Lung (tissue), 12 donors: Measurements from ENCODE around the gene ASPSCR1. TPM values are rescaled to one million over a fixed set of nuclear protein-coding genes. Genes with fewer than 3 reads are reported as not detected.

ENCODE experiments used
- ATAC-seq: fragments of 200-7000 bp; cut with Tn5 transposase; one replicate; pipeline ENCODE4 v1.9.1; 2020; ENCODE audit warnings: moderate number of reproducible peaks; ENCODE audit not compliant: insufficient read depth, low FRiP score
- DNase-seq, 3 donors: peaks; one replicate each; pipeline ENCODE4 v3.0.0-alpha.2; 2013 to 2017
- H3K27ac ChIP-seq, 2 donors: one replicate each; pipeline ENCODE4 v1.5.1; 2013; ENCODE audit warnings: mild to moderate bottlenecking in 2 of 2, moderate library complexity in 2 of 2, control low read depth in 1 of 2, inconsistent platforms in 1 of 2, low read depth in 1 of 2, low read length in 1 of 2
- H3K27me3 ChIP-seq, 3 donors: one replicate each; pipeline ENCODE4 v1.5.1; 2013; ENCODE audit warnings: low read length in 2 of 3; ENCODE audit not compliant: control insufficient read depth in 3 of 3, insufficient read depth in 3 of 3
- H3K36me3 ChIP-seq, 4 donors: one replicate each; pipeline ENCODE4 v1.5.1; 2013; ENCODE audit warnings: low read length in 4 of 4, mild to moderate bottlenecking in 1 of 4, moderate library complexity in 1 of 4; ENCODE audit not compliant: control insufficient read depth in 4 of 4, insufficient read depth in 4 of 4
- H3K4me1 ChIP-seq, 5 donors: one replicate each; pipeline ENCODE4 v1.5.1; 2013; ENCODE audit warnings: low read length in 5 of 5, mild to moderate bottlenecking in 2 of 5, moderate library complexity in 1 of 5; ENCODE audit not compliant: control insufficient read depth in 5 of 5, insufficient read depth in 5 of 5
- H3K4me3 ChIP-seq: one replicate; pipeline ENCODE4 v1.5.1; 2013; ENCODE audit warnings: mild to moderate bottlenecking, control low read depth, moderate library complexity
- H3K9ac ChIP-seq, 2 donors: one replicate each; pipeline ENCODE4 v1.5.1; 2013; ENCODE audit warnings: low read length in 2 of 2, control low read depth in 1 of 2; ENCODE audit not compliant: insufficient read depth in 1 of 2
- H3K9me3 ChIP-seq, 4 donors: one replicate each; pipeline ENCODE4 v1.5.1; 2013; ENCODE audit warnings: low read length in 3 of 4, mild to moderate bottlenecking in 1 of 4, moderate library complexity in 1 of 4; ENCODE audit not compliant: control insufficient read depth in 4 of 4, insufficient read depth in 3 of 4
- WGBS, 2 donors: extraction: QIAGEN DNeasy Blood & Tissue Kit; methylation state at CpG; one replicate each; pipeline ENCODE4 v1.1.7; 2013; 5-methylcytosine and 5-hydroxymethylcytosine counted together
- polyA plus RNA-seq, 2 donors: library from polyadenylated mRNA; stranded (reverse); fragments of 200-250 nt; gene quantifications; one replicate each; pipeline ENCODE4 v1.2.1, GENCODE V29; 2013
- total RNA-seq, 2 donors: library from RNA; depleted of rRNA in 1 of 2; stranded (reverse); fragments of >200 nt in 1 of 2; gene quantifications; one replicate each; pipeline ENCODE4 v1.2.1, GENCODE V29; 2014 to 2021
- TF ChIP-seq, protein P1 (sequence below): IDR thresholded peaks from 2 replicates; pipeline ENCODE4 v1.5.1; 2012; ENCODE audit warnings: mild to moderate bottlenecking; ENCODE audit errors: control extremely low read depth, extremely low read depth
- donor health status: control.
- donor health status: control.
- donor health status: Bipolar disorder and iron deficiency.
- donor health status: healthy.
- donor health status: DM: yes; HTN: yes; CAD: no.

The ASPSCR1 gene
- total and polyA plus RNA-seq, 4 donors, result 22.9 to 68.6 (median 42.4) TPM

GRCh38 chr17:82021107-82021899 is 43.9 kb downstream of the ASPSCR1 start:
- DNase-seq, result peak; percentile 78 to 83 (median 83)

DNA sequence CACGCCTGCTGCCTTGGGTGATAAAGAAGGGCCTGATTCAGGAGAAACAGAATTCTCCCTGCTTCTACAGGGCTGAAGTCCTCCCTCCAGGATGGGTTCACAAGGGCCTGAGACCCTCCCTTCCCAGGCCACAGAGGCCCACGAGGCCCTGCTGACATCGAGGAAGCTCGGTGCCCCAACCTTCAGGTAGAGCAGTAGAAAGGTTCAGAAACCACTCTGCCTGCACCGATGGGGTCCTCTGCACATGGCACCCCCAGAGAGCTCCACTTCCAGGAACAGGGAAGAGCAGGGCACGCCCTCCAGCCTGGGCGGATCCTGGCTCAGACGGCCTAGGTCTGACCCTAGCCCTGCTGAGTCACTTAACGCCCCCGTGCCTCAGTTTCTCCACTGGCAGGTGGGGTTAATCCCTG is 44.5 kb downstream of the ASPSCR1 start:
- peak overlapping the region in 1 of 2 donors; percentile 51 for H3K9ac ChIP-seq
- H3K27ac ChIP-seq, result peak overlapping the region in 1 of 2 donors; percentile 84
- peaks cover 0 to 8% (median 0%) of the 10 kb centered on the region in 4 donors for H3K36me3 ChIP-seq
- no peaks in the 10 kb centered on the region for H3K27me3 ChIP-seq
- 6 to 10% methylated on average over 10 of the region's 10 CpGs for WGBS, 2 donors
- DNase-seq, result no peak
- H3K4me1 ChIP-seq, result peaks cover 0 to 23% (median 12%) of the 10 kb centered on the region in 5 donors
- H3K4me3 ChIP-seq, result peak overlapping the region; percentile 86
- no peak for ATAC-seq
- H3K9me3 ChIP-seq, result no peaks in the 10 kb centered on the region
- TF ChIP-seq, protein P1, sequence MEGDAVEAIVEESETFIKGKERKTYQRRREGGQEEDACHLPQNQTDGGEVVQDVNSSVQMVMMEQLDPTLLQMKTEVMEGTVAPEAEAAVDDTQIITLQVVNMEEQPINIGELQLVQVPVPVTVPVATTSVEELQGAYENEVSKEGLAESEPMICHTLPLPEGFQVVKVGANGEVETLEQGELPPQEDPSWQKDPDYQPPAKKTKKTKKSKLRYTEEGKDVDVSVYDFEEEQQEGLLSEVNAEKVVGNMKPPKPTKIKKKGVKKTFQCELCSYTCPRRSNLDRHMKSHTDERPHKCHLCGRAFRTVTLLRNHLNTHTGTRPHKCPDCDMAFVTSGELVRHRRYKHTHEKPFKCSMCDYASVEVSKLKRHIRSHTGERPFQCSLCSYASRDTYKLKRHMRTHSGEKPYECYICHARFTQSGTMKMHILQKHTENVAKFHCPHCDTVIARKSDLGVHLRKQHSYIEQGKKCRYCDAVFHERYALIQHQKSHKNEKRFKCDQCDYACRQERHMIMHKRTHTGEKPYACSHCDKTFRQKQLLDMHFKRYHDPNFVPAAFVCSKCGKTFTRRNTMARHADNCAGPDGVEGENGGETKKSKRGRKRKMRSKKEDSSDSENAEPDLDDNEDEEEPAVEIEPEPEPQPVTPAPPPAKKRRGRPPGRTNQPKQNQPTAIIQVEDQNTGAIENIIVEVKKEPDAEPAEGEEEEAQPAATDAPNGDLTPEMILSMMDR, result no peak

More at GRCh38 chr17:82021107-82021899, 43.9 kb downstream of the ASPSCR1 start:
- H3K4me3 ChIP-seq, result no peak overlapping the region
- H3K27me3 ChIP-seq, result no peaks in the 10 kb centered on the region
- peaks cover 0 to 25% (median 12%) of the 10 kb centered on the region in 5 donors for H3K4me1 ChIP-seq
- 40 to 50% methylated on average over 24 to 25 of the region's 25 CpGs for WGBS, 2 donors
- TF ChIP-seq, protein P1, result peak; percentile 56
- H3K9ac ChIP-seq, result no peak overlapping the region
- peaks cover 0 to 8% (median 0%) of the 10 kb centered on the region in 4 donors for H3K36me3 ChIP-seq
- no peak overlapping the region for H3K27ac ChIP-seq
- no peaks in the 10 kb centered on the region for H3K9me3 ChIP-seq
- ATAC-seq, result no peak

DNA sequence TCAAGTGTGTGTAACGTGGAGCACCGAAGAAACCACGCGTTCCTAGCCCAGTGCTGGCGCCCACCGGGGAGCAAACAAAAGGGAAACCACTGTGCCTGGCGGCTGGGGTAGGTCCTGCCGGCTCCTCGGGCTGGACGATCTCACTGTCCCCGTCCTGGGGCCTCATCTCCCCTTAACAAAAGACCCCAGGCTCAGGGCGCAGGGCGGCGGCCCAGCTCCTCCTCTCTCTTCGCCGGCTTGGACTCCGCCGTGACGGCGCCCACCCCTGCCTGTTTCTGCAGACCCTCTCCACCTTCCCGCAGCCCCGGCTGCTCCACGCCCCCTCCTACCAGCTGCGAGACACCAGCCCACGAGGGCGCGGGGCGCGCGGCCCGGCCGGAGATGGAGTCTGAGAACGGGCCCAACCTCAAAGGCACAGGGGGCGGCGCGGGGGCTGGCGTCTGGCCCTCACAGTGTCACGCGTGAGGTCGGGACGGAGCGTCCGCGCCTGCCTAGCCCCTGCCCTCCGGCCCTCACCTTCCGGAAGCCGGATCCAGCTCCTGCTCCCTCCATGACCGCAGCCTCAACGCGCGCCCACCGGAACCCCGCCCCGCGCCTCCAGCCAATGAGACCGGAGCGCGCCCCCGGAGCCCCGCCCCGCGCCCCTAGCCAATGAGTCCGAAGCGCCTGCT is 45.0 kb downstream of the ASPSCR1 start, which contains the start of gene CENPX:
TSS of gene CENPX (minus strand) at position 569 of the 671 bp plus-strand sequence. CDS start at position 552, 17 bp downstream.
- 1% methylated on average over 61 to 64 of the region's 64 CpGs for WGBS, 2 donors
- Histone ChIP-seq H3K9ac (peak within 1 kb of the TSS in 1 of 2 donors; percentile 51), H3K36me3 (peaks cover 0 to 8% (median 1%) of the 10 kb centered on the region in 4 donors), H3K27ac (peak within 1 kb of the TSS; percentile 84 to 88), H3K4me1 (peaks cover 0 to 23% (median 12%) of the 10 kb centered on the region in 5 donors), H3K4me3 (peak within 1 kb of the TSS; percentile 86), H3K9me3 (no peaks in the 10 kb centered on the region), H3K27me3 (no peaks in the 10 kb centered on the region)
- TF ChIP-seq, protein P1, result no peak
- peak in 1 of 3 donors; percentile 40 for DNase-seq
- ATAC-seq, result no peak
